H1 (cell line): Measurements from ENCODE around the gene RFX3. TPM values are rescaled to one million over a fixed set of nuclear protein-coding genes. Genes with fewer than 3 reads are reported as not detected.

Source experiments
- CTCF ChIA-PET: fragments of 300-600 bp; sonication (Branson Sonifier 250); formaldehyde crosslinking; loops from one replicate; lab custom pipeline; 2021; ENCODE audit not compliant: partially characterized antibody; lab: Charles Lee
- POLR2A ChIA-PET: fragments of 300-600 bp; sonication (Branson Sonifier 250); formaldehyde crosslinking; loops from one replicate; lab custom pipeline; 2021; ENCODE audit warnings: inconsistent platforms; ENCODE audit not compliant: partially characterized antibody; lab: Charles Lee
- DNase-seq, 2 experiments: peaks; one replicate each; pipeline versions ENCODE4 v3.0.0 to v3.0.0-alpha.2; 2010 to 2022; ENCODE audit warnings: low spot score in 2 of 2, low read depth in 1 of 2, mixed read lengths in 1 of 2
- FAIRE-seq: peaks from 2 replicates; lab custom pipeline; 2011; peaks lifted over from hg19 to GRCh38; lab: Jason Lieb, UNC
- H2AFZ ChIP-seq: 2 replicates; pipeline ENCODE4 v1.8.1; 2012; ENCODE audit warnings: low read length, inconsistent platforms
- H2AK5ac ChIP-seq: 2 replicates; pipeline ENCODE4 v1.6.1; 2013; ENCODE audit warnings: low read depth, low read length
- H2BK120ac ChIP-seq: replicated peaks from 2 replicates; pipeline ENCODE3; 2013; ENCODE audit warnings: low read depth, low read length, inconsistent platforms
- H2BK12ac ChIP-seq: 2 replicates; pipeline ENCODE4 v1.6.1; 2013; ENCODE audit warnings: low read depth, low read length
- H2BK15ac ChIP-seq: 2 replicates; pipeline ENCODE4 v1.6.1; 2013; ENCODE audit warnings: low read length
- H2BK20ac ChIP-seq: 2 replicates; pipeline ENCODE4 v1.6.1; 2013; ENCODE audit warnings: low read length
- H2BK5ac ChIP-seq: 2 replicates; pipeline ENCODE4 v1.6.1; 2013; ENCODE audit warnings: low read depth, low read length
- H3K14ac ChIP-seq: 2 replicates; pipeline ENCODE4 v1.6.1; 2013; ENCODE audit warnings: inconsistent platforms; ENCODE audit not compliant: insufficient read length
- H3K18ac ChIP-seq: 2 replicates; pipeline ENCODE4 v1.6.1; 2013; ENCODE audit warnings: low read length; ENCODE audit errors: extremely low read depth
- H3K23ac ChIP-seq: 2 replicates; pipeline ENCODE4 v1.6.1; 2013; ENCODE audit warnings: inconsistent platforms; ENCODE audit not compliant: insufficient read length
- H3K23me2 ChIP-seq: 2 replicates; pipeline ENCODE4 v1.6.1; 2013; ENCODE audit warnings: low read depth, low read length
- H3K27ac ChIP-seq: 2 replicates; pipeline ENCODE4 v1.6.1; 2011; ENCODE audit warnings: low read depth, low read length, inconsistent platforms
- H3K27me3 ChIP-seq, 4 experiments: replicated peaks in 1 of 4; 1 replicate in 1 of 4; 2 replicates in 3 of 4; pipeline versions ENCODE4 v1.6.1 to v1.8.1; 2011 to 2013; ENCODE audit warnings: low read length in 3 of 4, mild to moderate bottlenecking in 3 of 4, inconsistent platforms in 2 of 4, mixed read lengths in 2 of 4, moderate library complexity in 1 of 4; ENCODE audit not compliant: control insufficient read depth in 3 of 4, insufficient read depth in 3 of 4; ENCODE audit errors: extremely low read depth in 1 of 4
- H3K36me3 ChIP-seq, 4 experiments: 2 replicates each; pipeline versions ENCODE4 v1.6.1 to v1.8.1; 2011 to 2013; ENCODE audit warnings: mild to moderate bottlenecking in 4 of 4, low read length in 3 of 4, moderate library complexity in 2 of 4, control low read depth in 1 of 4, inconsistent platforms in 1 of 4; ENCODE audit not compliant: insufficient read depth in 4 of 4, control insufficient read depth in 2 of 4
- H3K4ac ChIP-seq: replicated peaks from 2 replicates; pipeline ENCODE3; 2013; ENCODE audit warnings: low read length, low read depth, mixed read lengths, inconsistent platforms; ENCODE audit not compliant: insufficient read length
- H3K4me1 ChIP-seq, 4 experiments: replicated peaks in 1 of 4; 1 replicate in 1 of 4; 2 replicates in 3 of 4; pipeline versions ENCODE4 v1.6.1 to v1.8.1; 2011 to 2013; ENCODE audit warnings: low read length in 3 of 4, inconsistent platforms in 2 of 4, mixed read lengths in 1 of 4; ENCODE audit not compliant: insufficient read depth in 4 of 4, control insufficient read depth in 3 of 4
- H3K4me2 ChIP-seq, 2 experiments: 2 replicates each; pipeline versions ENCODE4 v1.6.1 to v1.8.1; 2011 to 2013; ENCODE audit warnings: low read depth in 2 of 2, low read length in 2 of 2, control low read depth in 1 of 2, inconsistent platforms in 1 of 2, mild to moderate bottlenecking in 1 of 2; ENCODE audit not compliant: insufficient read depth in 1 of 2
- H3K4me3 ChIP-seq, 4 experiments: fragments of 200-600, 300-600 bp in 1 of 4; sonication (generic), shearing (Covaris generic), sonication (Bioruptor Twin) in 1 of 4; 2 replicates each; pipeline versions ENCODE4 v1.5.1 to v1.8.1; 2011 to 2016; ENCODE audit warnings: low read length in 4 of 4, low read depth in 3 of 4, control low read depth in 2 of 4, inconsistent platforms in 2 of 4, mild to moderate bottlenecking in 2 of 4, mixed read lengths in 1 of 4, moderate library complexity in 1 of 4; ENCODE audit not compliant: insufficient read depth in 2 of 4; ENCODE audit errors: extremely low read depth in 1 of 4
- H3K56ac ChIP-seq: replicated peaks from 2 replicates; pipeline ENCODE3; 2013; ENCODE audit warnings: low read depth, mild to moderate bottlenecking, mixed read lengths, low read length, inconsistent platforms; ENCODE audit not compliant: insufficient read length
- H3K79me1 ChIP-seq: 2 replicates; pipeline ENCODE4 v1.6.1; 2013; ENCODE audit warnings: low read depth, low read length, control low read depth
- H3K79me2 ChIP-seq, 2 experiments: 2 replicates each; pipeline versions ENCODE4 v1.6.1 to v1.8.1; 2012 to 2013; ENCODE audit warnings: low read length in 2 of 2, mild to moderate bottlenecking in 2 of 2, inconsistent platforms in 1 of 2; ENCODE audit not compliant: insufficient read depth in 2 of 2, control insufficient read depth in 1 of 2
- H3K9ac ChIP-seq, 4 experiments: replicated peaks in 1 of 4; 1 replicate in 1 of 4; 2 replicates in 3 of 4; pipeline versions ENCODE4 v1.6.1 to v1.8.1; 2011 to 2013; ENCODE audit warnings: low read depth in 3 of 4, low read length in 3 of 4, control low read depth in 2 of 4, mild to moderate bottlenecking in 2 of 4, moderate library complexity in 2 of 4, inconsistent platforms in 1 of 4; ENCODE audit errors: extremely low read depth in 1 of 4
- H3K9me3 ChIP-seq, 2 experiments: 2 replicates each; pipeline versions ENCODE4 v1.6.1 to v1.8.1; 2012 to 2013; ENCODE audit warnings: mild to moderate bottlenecking in 2 of 2, moderate library complexity in 2 of 2, control low read depth in 1 of 2, inconsistent platforms in 1 of 2, low read depth in 1 of 2, low read length in 1 of 2, mixed read lengths in 1 of 2; ENCODE audit not compliant: insufficient read depth in 2 of 2
- H4K20me1 ChIP-seq, 2 experiments: replicated peaks in 1 of 2; 2 replicates each; pipeline versions ENCODE3 to v1.8.1; 2011 to 2013; ENCODE audit warnings: inconsistent platforms in 2 of 2, low read length in 2 of 2, mild to moderate bottlenecking in 1 of 2; ENCODE audit not compliant: insufficient read depth in 2 of 2, control insufficient read depth in 1 of 2
- H4K5ac ChIP-seq: 2 replicates; pipeline ENCODE4 v1.6.1; 2013; ENCODE audit warnings: low read length, low read depth, mixed read lengths, inconsistent platforms; ENCODE audit not compliant: insufficient read length
- H4K8ac ChIP-seq: 2 replicates; pipeline ENCODE4 v1.8.0; 2013; ENCODE audit warnings: mild to moderate bottlenecking, moderate library complexity, low read length, inconsistent platforms; ENCODE audit not compliant: insufficient read depth; ENCODE audit errors: extremely low read depth
- H4K91ac ChIP-seq: replicated peaks from 2 replicates; pipeline ENCODE3; 2013; ENCODE audit warnings: low read length, mixed read lengths, inconsistent platforms; ENCODE audit not compliant: insufficient read length
- BRCA1 ChIP-seq: IDR thresholded peaks from 2 replicates; pipeline ENCODE4 v1.6.1; 2012; ENCODE audit warnings: low read depth, low read length, improper control_type of control experiment
- KDM5A ChIP-seq: fragments of 200-600 bp; IDR thresholded peaks from 2 replicates; pipeline ENCODE4 v1.7.1; 2012; ENCODE audit warnings: mild to moderate bottlenecking, low read length, inconsistent platforms, mixed read lengths
- SUZ12 ChIP-seq: fragments of 200-600 bp; sonication (generic); IDR thresholded peaks from 2 replicates; pipeline ENCODE4 v1.6.1; 2012; ENCODE audit warnings: mild to moderate bottlenecking, inconsistent platforms, low read length, moderate library complexity, mixed read lengths
- WGBS, 2 experiments: shearing (Covaris generic) in 1 of 2; methylation state at CpG; one replicate each; pipeline versions ENCODE4 v1.1.6 to v1.1.7; 2013 to 2015; ENCODE audit warnings: low lambda C conversion rate in 2 of 2, mixed read lengths in 2 of 2, inconsistent platforms in 1 of 2, low coverage in 1 of 2, missing lambda C conversion rate in 1 of 2; ENCODE audit not compliant: insufficient replicate concordance in 2 of 2, insufficient coverage in 1 of 2, insufficient read length in 1 of 2; ENCODE audit errors: extremely low coverage in 1 of 2, missing lambda C conversion rate in 1 of 2; 5-methylcytosine and 5-hydroxymethylcytosine counted together
- polyA plus RNA-seq, 7 experiments: library from polyadenylated mRNA; depleted of rRNA in 3 of 7; stranded (reverse) in 5 of 7; unstranded in 2 of 7; fragments of >200 nt in 5 of 7; fragments of 200-250 nt in 2 of 7; gene quantifications; 1 replicate in 5 of 7; 2 replicates in 1 of 7; 4 replicates in 1 of 7; pipeline versions ENCODE4 v1.2.1 to v1.2.3, GENCODE V29; 2011 to 2013; ENCODE audit warnings: missing spikeins in 2 of 7, mixed read lengths in 2 of 7
- total RNA-seq: library from RNA; stranded (reverse); fragmentation: NEBNext Ultra II Directional; extraction: Animal tissue kit (Norgen Biotek cat#: 25700); gene quantifications from 2 replicates; pipeline ENCODE4 v1.2.1, GENCODE V29; 2021

RFX3 gene
- total and polyA plus RNA-seq, 2 of the 8 experiments (the other 6 are each of a cell fraction or from before 2014, with no cell fraction given) = 4.9 to 22.6 TPM

DNA sequence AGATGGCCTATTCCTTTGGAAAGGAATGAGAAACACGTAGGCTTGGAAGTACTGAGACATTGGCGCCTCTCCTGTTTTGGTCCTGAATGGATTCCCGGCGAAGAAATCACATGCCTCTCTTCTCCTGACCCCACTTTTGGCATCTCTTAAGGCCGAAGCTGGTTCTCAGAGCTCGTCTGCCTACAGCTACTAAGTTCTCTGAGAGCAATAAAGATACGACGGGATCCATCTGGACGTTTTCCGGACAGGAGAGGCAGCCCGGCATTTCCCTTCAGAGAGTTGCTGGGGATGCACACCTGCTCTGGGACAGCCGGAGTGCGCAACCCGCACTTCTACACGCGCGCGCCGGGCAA lies 345.1 kb downstream of the RFX3 start:
- Histone ChIP-seq H4K91ac (peak overlapping the region; percentile 49), H3K14ac (no peak overlapping the region), H2AFZ (0 out of 2 replicates have a peak overlapping the region, but pooled peaks have one; percentile 81), H3K56ac (no peak overlapping the region), H3K4me2 (peak overlapping the region; percentile 72 to 73), H3K4me1 (peaks cover 0 to 3% (median under 1%) of the 10 kb centered on the region in 4 experiments; a peak in 4 of 7 replicates), H3K23ac (no peak overlapping the region), H4K5ac (no peak overlapping the region), H2BK20ac (no peak overlapping the region), H4K8ac (no peak overlapping the region), H3K4ac (no peak overlapping the region), H2BK5ac (no peak overlapping the region), H3K4me3 (peak overlapping the region in 3 of 4 experiments; percentile 35 to 63 (median 44); a peak in 3 of 8 replicates), H3K23me2 (peaks cover 8% of the 10 kb centered on the region; the same call in 1 of the 2 replicates)
- POLR2A ChIA-PET = interaction anchor here (1.2 kb wide), 1 partner anchor 312 kb away, joined by 4 read pairs; no protein-coding TSS in a partner anchor
- WGBS, 2 experiments = 82% methylated on average over 19 of the region's 19 CpGs; no CpG with 5 or more reads in 1 of the 2 experiments
- TF ChIP-seq BRCA1 (no peak), SUZ12 (no peak), KDM5A (no peak)
- TF ChIP-seq, all 59 proteins: peak for 0
- Histone ChIP-seq H3K79me1 (no peaks in the 10 kb centered on the region), H2BK12ac (0 out of 2 replicates have a peak overlapping the region, but pooled peaks have one; percentile 27), H3K36me3 (no peaks in the 10 kb centered on the region), H3K9me3 (no peaks in the 10 kb centered on the region), H3K9ac (no peak overlapping the region), H3K18ac (no peak overlapping the region), H2AK5ac (0 out of 2 replicates have a peak overlapping the region, but pooled peaks have one; percentile 91), H2BK120ac (no peak overlapping the region), H4K20me1 (no peaks in the 10 kb centered on the region), H2BK15ac (no peak overlapping the region), H3K27ac (no peak overlapping the region), H3K79me2 (no peaks in the 10 kb centered on the region), H3K27me3 (peaks cover 2 to 29% (median 20%) of the 10 kb centered on the region in 4 experiments)
- DNase-seq = no peak
- no peak for FAIRE-seq
- CTCF ChIA-PET = interaction anchor here (0.6 to 3.0 kb wide), 14 partner anchors 11 to 314 kb away, joined by 3 to 17 read pairs (median 6); no protein-coding TSS in a partner anchor
